NCI-H1436 (cell line): ENCODE data around the gene DCP1A.
A peak's percentile ranks its signal among the peaks of the same experiment; 100 is the strongest.
"Not testable (repeated sequence)": the region's sequence is repeated elsewhere in the genome, so short reads cannot be mapped to it uniquely, and the experiment has no call there.

Source experiments
- DNase-seq: peaks from one replicate; lab custom pipeline; 2025; lab: John Stamatoyannopoulos, UW

DCP1A gene

DNA sequence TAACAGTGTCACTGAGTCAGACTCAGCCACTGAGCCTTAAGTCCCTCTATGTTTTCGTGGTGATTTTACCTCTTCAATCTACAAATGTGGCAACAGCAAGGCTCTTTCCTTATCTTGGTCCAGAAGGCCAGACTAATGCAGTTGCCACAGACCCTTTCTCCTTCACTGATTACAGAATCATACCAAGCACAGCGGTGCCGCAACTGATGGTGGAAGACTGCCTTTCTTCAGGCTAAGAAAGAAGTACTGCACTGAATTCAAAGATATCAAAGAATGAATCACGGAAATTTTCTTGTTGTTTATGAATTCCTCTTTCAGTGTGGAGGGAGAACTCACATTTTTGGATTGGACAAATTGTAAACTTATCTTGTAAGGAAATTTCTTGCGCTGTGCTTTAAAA lies 18.6 kb downstream of the DCP1A start:
- no peak for DNase-seq

GRCh38 chr3:53327986-53328385 lies 19.4 kb downstream of the DCP1A start:
- DNase-seq: not testable (repeated sequence)

DNA sequence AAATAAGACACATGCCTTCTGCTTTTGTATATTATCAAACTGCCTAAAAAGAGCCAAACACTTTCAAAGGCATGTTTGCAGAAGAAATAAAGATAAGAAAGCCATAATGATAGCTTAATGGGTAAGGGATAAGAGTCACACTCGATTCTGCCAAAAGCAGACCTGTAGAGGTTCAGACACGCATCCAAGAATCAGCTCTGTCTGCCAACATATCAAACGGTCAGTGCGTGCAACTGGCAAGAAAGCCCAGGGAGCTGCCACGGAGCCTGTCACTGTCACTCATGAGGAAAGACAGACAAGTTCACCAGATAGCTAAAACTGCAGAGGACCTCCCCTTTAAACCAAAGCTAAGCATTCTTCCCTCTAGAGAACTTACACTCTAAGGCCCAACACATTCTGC lies 23.2 kb downstream of the DCP1A start:
- DNase-seq: no peak

DNA sequence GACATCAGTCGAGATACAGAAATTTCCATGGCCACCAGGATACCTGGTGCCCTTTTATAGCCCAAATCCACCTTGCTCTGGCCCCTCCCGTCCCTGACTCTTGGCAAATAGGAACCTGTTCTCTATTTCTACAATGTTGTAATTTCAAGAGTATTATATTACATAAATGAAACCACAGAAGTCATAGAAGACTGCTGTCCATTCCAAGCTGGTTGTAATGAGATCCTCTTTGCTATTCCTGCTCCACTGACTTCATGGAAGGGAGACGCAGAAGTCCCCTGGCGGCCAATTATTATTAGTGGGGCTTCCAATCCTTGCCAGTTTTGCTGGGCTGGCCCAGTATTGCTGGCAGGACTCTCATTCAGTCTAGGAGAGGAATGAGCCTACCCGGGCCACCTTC lies 26.6 kb downstream of the DCP1A start:
- DNase-seq: no peak

DNA sequence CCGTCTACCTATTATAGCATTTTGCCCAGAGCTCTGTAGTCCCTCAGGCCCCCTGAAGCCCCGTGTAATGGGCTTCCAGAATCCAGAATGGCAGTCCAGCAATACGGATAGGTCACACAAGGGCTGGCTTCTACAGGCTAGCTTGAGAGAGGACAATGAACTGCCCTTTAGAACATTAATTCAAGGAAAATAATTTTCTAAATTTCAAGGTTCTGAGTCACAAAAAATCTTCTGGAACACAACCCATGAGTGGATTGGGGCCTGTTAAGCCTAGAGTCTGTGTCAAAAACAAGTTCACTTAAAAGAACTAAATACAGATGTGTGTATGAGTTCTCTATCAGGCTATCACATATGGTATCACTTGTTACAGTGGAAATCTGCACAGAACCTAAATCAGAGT lies 28.8 kb downstream of the DCP1A start:
- no peak for DNase-seq

- no peak for DNase-seq
These were observed 34.5 kb downstream of the DCP1A start for GRCh38 chr3:53312832-53313231.

- DNase-seq: no peak
These were observed 35.5 kb downstream of the DCP1A start for GRCh38 chr3:53311882-53312281.

DNA sequence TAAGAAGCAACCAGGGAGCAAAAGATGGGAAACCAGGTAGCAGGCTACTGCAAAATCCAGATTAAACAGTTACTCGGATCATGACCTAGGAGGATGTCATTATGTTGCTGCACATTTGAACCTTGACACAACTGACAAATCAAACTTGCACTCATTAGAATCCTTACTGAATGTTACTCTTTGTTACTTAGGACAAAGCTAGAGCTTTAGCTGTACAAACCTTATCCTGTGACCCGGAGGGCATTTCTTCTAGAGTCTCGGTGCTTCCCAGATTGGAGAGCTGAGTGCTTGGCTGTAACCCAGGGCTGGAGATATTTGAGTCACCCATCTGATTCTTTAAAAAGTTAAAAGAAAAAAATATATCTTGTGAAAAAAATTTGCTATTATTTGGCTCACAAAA lies 43.4 kb downstream of the DCP1A start:
- no peak for DNase-seq

- DNase-seq: no peak
These were observed 43.8 kb downstream of the DCP1A start for GRCh38 chr3:53303549-53303948.

- no peak for DNase-seq
These were observed 46.5 kb downstream of the DCP1A start for GRCh38 chr3:53300826-53301225.

GRCh38 chr3:53299611-53300023 lies 47.7 kb downstream of the DCP1A start:
- DNase-seq: peak; percentile 2

DNA sequence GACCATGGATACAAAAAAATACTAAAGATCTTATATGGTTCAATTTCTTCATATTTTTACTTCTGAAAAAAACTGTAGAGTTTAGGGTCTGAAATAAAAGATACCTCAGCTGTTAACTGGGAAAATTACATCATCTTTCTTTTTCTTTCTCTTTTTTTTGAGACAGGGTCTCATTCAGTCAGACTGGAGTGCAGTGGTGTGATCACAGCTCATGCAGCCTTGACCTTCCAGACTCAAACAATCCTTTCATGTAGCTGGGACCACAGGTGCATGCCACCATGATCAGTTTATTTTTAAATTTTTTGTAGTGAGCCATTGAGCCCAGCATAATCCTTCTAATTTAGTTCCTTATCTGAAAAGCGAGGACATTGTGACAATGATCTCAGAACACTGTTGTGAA lies 51.9 kb downstream of the DCP1A start:
- DNase-seq: no peak

GRCh38 chr3:53293867-53294266 lies 53.5 kb downstream of the DCP1A start:
- DNase-seq: no peak

DNA sequence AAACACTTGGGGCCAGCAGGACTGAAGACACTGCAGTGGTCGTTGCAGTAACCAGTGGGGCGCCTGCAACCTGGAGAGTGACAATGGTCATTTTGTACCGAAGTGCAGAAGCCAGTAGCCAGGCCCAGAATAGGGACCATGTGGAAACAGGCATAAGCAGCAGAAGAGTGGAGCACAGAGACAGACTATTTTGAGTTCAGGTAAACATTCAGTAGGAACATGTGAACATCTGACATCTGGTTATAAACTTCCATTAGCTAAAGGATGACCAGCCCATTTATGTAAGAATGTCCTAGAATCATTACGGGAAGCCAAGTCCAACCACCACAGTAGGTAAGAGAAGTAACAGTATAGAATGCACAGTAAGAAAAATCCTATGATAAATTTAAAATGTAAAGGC lies 59.1 kb downstream of the DCP1A start:
- no peak for DNase-seq

- no peak for DNase-seq
These were observed 60.2 kb downstream of the DCP1A start for GRCh38 chr3:53287131-53287629.

GRCh38 chr3:53286727-53287126 lies 60.6 kb downstream of the DCP1A start:
- no peak for DNase-seq

DNA sequence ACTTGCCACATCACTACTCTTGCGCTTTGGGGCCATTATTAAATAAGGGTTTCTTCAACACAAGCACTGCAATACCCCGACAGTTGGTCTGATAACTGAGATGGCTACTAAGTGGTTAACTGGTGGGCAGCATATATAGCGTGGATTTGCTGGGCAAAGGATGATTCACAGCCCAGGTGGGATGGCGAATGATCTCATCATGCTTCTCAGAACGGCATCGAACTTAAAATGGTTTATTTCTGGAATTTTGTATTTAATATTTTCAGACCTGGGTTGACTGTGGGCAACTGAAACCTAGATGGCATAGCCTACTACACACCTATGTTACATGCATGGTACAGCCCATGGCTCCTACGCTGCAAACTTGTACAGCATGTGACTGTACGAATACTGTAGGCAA lies 64.8 kb downstream of the DCP1A start:
- DNase-seq: no peak

- no peak for DNase-seq
These were observed 68.7 kb downstream of the DCP1A start for GRCh38 chr3:53278667-53279066.

DNA sequence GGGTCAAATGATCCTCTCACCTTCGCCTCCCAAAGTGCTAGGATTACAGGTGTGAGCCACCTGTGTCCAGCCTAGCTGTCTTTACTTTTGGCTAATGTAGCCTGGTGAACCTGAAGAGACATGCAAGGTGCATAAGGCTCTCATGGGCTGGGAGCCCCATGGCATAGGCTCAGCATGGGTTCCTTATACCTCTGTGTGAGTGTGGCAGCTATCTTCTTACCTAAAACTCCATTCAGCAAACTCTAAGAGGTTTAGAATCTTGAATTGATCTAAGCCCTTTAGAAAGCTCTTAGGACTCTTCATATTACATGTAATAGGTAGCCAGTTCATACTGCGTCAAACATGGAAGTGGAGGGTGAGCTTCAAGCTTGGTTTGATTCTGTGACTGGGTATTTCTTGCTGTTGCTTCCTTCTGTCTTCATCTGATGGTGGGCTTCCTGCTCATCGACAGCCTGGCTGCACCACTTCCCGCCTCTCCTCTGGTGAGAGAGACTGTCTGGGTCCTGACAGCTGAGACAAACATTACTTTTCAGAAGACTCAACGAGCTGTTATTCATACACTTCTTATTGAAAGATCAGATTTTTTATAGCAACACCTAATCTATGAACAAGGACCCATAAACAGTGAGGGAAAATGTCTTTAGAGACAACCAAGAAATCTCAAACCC lies 72.3 kb downstream of the DCP1A start:
- no peak for DNase-seq

GRCh38 chr3:53273146-53273670 lies 74.1 kb downstream of the DCP1A start:
- no peak for DNase-seq

GRCh38 chr3:53269888-53270880 lies 77.2 kb downstream of the DCP1A start:
- peak; percentile 64 for DNase-seq

GRCh38 chr3:53269193-53269592 lies 78.2 kb downstream of the DCP1A start:
- DNase-seq: not testable (repeated sequence)

- no peak for DNase-seq
These were observed 79.6 kb downstream of the DCP1A start for GRCh38 chr3:53267766-53268165.
